ENCODE measurements around the gene ARRB1.

Gene ARRB1

GRCh38 chr11:75320643-75321042 lies 30.8 kb downstream of the ARRB1 start:
- no peak for TF ChIP-seq CTCF (conservative IDR thresholded peaks at IDR 0.05; ENCODE audit: control insufficient read depth, insufficient read depth, low read depth, low read length)
- no peak overlapping the region for H3K4me3 ChIP-seq (ENCODE audit: control insufficient read depth, low read depth, low read length)
- no peak for DNase-seq (ENCODE audit: low read depth)

GRCh38 chr11:75320046-75320618 lies 31.3 kb downstream of the ARRB1 start:
- no peak for DNase-seq (ENCODE audit: low read depth)
- TF ChIP-seq CTCF (conservative IDR thresholded peaks at IDR 0.05; ENCODE audit: control insufficient read depth, insufficient read depth, low read depth, low read length), result no peak
- H3K4me3 ChIP-seq (ENCODE audit: control insufficient read depth, low read depth, low read length), result no peak overlapping the region

GRCh38 chr11:75319035-75319877 lies 32.2 kb downstream of the ARRB1 start:
- no peak for TF ChIP-seq CTCF (conservative IDR thresholded peaks at IDR 0.05; ENCODE audit: control insufficient read depth, insufficient read depth, low read depth, low read length)
- DNase-seq (ENCODE audit: low read depth), result peak; percentile 51
- H3K4me3 ChIP-seq (ENCODE audit: control insufficient read depth, low read depth, low read length), result no peak overlapping the region

GRCh38 chr11:75317446-75318122 lies 33.9 kb downstream of the ARRB1 start:
- no peak for DNase-seq (ENCODE audit: low read depth)
- no peak overlapping the region for H3K4me3 ChIP-seq (ENCODE audit: control insufficient read depth, low read depth, low read length)
- no peak for TF ChIP-seq CTCF (conservative IDR thresholded peaks at IDR 0.05; ENCODE audit: control insufficient read depth, insufficient read depth, low read depth, low read length)

- TF ChIP-seq CTCF (conservative IDR thresholded peaks at IDR 0.05; ENCODE audit: control insufficient read depth, insufficient read depth, low read depth, low read length), result no peak
- no peak for DNase-seq (ENCODE audit: low read depth)
- H3K4me3 ChIP-seq (ENCODE audit: control insufficient read depth, low read depth, low read length), result no peak overlapping the region
Observed at GRCh38 chr11:75315439-75315805, 36.0 kb downstream of the ARRB1 start.

- TF ChIP-seq CTCF (conservative IDR thresholded peaks at IDR 0.05; ENCODE audit: control insufficient read depth, insufficient read depth, low read depth, low read length), result no peak
Observed at GRCh38 chr11:75314771-75315438, 36.6 kb downstream of the ARRB1 start.

More at GRCh38 chr11:75314771-75315438, 36.6 kb downstream of the ARRB1 start:
- no peak for DNase-seq (ENCODE audit: low read depth)
- no peak overlapping the region for H3K4me3 ChIP-seq (ENCODE audit: control insufficient read depth, low read depth, low read length)

Data from fibroblast of mammary gland (primary cell).